HG02678 (cell line): ENCODE results near the gene CCDC170.
"Not testable (repeated sequence)": the region's sequence is repeated elsewhere in the genome, so short reads cannot be mapped to it uniquely, and the experiment has no call there.

ENCODE experiments used
- ATAC-seq: cut with Tn5 transposase; IDR thresholded peaks from one replicate; pipeline ENCODE4 v1.9.1; 2021; ENCODE audit warnings: mild to moderate bottlenecking, moderate library complexity; ENCODE audit not compliant: unreplicated experiment

CCDC170 gene

GRCh38 chr6:151539506-151540268 lies 45.9 kb downstream of the CCDC170 start:
- no peak for ATAC-seq

GRCh38 chr6:151544453-151544852 lies 50.6 kb downstream of the CCDC170 start:
- no peak for ATAC-seq

- ATAC-seq = not testable (repeated sequence)
These were observed 51.1 kb downstream of the CCDC170 start for GRCh38 chr6:151544884-151545283.

- ATAC-seq = no peak
These were observed 53.3 kb downstream of the CCDC170 start for GRCh38 chr6:151546941-151547659.

- ATAC-seq = no peak
These were observed 54.4 kb downstream of the CCDC170 start for GRCh38 chr6:151548201-151548600.

GRCh38 chr6:151549790-151550189 lies 56.0 kb downstream of the CCDC170 start:
- ATAC-seq = no peak

- ATAC-seq = no peak
These were observed 56.8 kb downstream of the CCDC170 start for GRCh38 chr6:151550618-151551017.

GRCh38 chr6:151551223-151551857 lies 57.5 kb downstream of the CCDC170 start:
- no peak for ATAC-seq

GRCh38 chr6:151553416-151554165 lies 59.8 kb downstream of the CCDC170 start:
- ATAC-seq = peak; percentile 66

GRCh38 chr6:151561238-151561637 lies 67.4 kb downstream of the CCDC170 start:
- no peak for ATAC-seq

GRCh38 chr6:151564654-151565053 lies 70.8 kb downstream of the CCDC170 start:
- no peak for ATAC-seq

GRCh38 chr6:151565940-151566339 lies 72.1 kb downstream of the CCDC170 start:
- no peak for ATAC-seq

- ATAC-seq = no peak
These were observed 72.7 kb downstream of the CCDC170 start for GRCh38 chr6:151566557-151566956.

- ATAC-seq = no peak
These were observed 82.8 kb downstream of the CCDC170 start for GRCh38 chr6:151576633-151577032.

- ATAC-seq = no peak
These were observed 83.4 kb downstream of the CCDC170 start for GRCh38 chr6:151577257-151577656.

GRCh38 chr6:151585741-151586140 lies 91.9 kb downstream of the CCDC170 start:
- ATAC-seq = no peak

- no peak for ATAC-seq
These were observed 95.8 kb downstream of the CCDC170 start for GRCh38 chr6:151589667-151590066.

GRCh38 chr6:151590742-151591141 lies 96.9 kb downstream of the CCDC170 start:
- ATAC-seq = no peak

GRCh38 chr6:151592449-151593159 lies 98.8 kb downstream of the CCDC170 start:
- no peak for ATAC-seq

- no peak for ATAC-seq
These were observed 115.5 kb downstream of the CCDC170 start for GRCh38 chr6:151609146-151609902.
